Stimulated activated CD4-positive, alpha-beta T cell treated with anti-CD3 and anti-CD28 coated beads, Interleukin-1b, Interleukin-23, amount 100 ng/mL, for 1 hour (primary cell): ENCODE results near the gene CD2.
A peak's percentile ranks its signal among the peaks of the same experiment; 100 is the strongest.

Experiments used
- DNase-seq, 2 donors: peaks; one replicate each; pipeline ENCODE4 v3.0.0-alpha.2; 2020; ENCODE audit warnings: low read depth in 2 of 2

CD2 gene

GRCh38 chr1:116760487-116760886 lies 6.3 kb downstream of the CD2 start:
- no peak for DNase-seq

GRCh38 chr1:116760996-116761665 lies 6.9 kb downstream of the CD2 start:
- DNase-seq, result no peak

GRCh38 chr1:116762281-116762680 lies 8.1 kb downstream of the CD2 start:
- no peak for DNase-seq

GRCh38 chr1:116762781-116763115 lies 8.5 kb downstream of the CD2 start:
- DNase-seq, result no peak

- DNase-seq, result no peak
These were observed 9.0 kb downstream of the CD2 start for GRCh38 chr1:116763116-116763786.

GRCh38 chr1:116763787-116764465 lies 9.7 kb downstream of the CD2 start:
- no peak for DNase-seq

GRCh38 chr1:116764466-116764898 lies 10.3 kb downstream of the CD2 start:
- no peak for DNase-seq

- DNase-seq, result no peak
These were observed 11.0 kb downstream of the CD2 start for GRCh38 chr1:116764906-116765862.

- DNase-seq, result no peak
These were observed 11.7 kb downstream of the CD2 start for GRCh38 chr1:116765962-116766361.

GRCh38 chr1:116766616-116767469 lies 12.6 kb downstream of the CD2 start:
- DNase-seq, result no peak

- DNase-seq, result no peak
These were observed 13.7 kb downstream of the CD2 start for GRCh38 chr1:116767782-116768382.

- no peak for DNase-seq
These were observed 14.3 kb downstream of the CD2 start for GRCh38 chr1:116768416-116769103.

GRCh38 chr1:116769104-116769452 lies 14.8 kb downstream of the CD2 start:
- DNase-seq, result no peak

GRCh38 chr1:116769561-116769977 lies 15.3 kb downstream of the CD2 start:
- DNase-seq, result peak in 1 of 2 donors; percentile 48

- no peak for DNase-seq
These were observed 15.8 kb downstream of the CD2 start for GRCh38 chr1:116769994-116770393.

GRCh38 chr1:116770625-116771024 lies 16.4 kb downstream of the CD2 start:
- no peak for DNase-seq

- no peak for DNase-seq
These were observed 17.9 kb downstream of the CD2 start for GRCh38 chr1:116771997-116772647.

- DNase-seq, result no peak
These were observed 18.4 kb downstream of the CD2 start for GRCh38 chr1:116772648-116773045.

- no peak for DNase-seq
These were observed 21.0 kb downstream of the CD2 start for GRCh38 chr1:116775116-116775752.
